Measurements from ENCODE around the gene MYH14.

DNA sequence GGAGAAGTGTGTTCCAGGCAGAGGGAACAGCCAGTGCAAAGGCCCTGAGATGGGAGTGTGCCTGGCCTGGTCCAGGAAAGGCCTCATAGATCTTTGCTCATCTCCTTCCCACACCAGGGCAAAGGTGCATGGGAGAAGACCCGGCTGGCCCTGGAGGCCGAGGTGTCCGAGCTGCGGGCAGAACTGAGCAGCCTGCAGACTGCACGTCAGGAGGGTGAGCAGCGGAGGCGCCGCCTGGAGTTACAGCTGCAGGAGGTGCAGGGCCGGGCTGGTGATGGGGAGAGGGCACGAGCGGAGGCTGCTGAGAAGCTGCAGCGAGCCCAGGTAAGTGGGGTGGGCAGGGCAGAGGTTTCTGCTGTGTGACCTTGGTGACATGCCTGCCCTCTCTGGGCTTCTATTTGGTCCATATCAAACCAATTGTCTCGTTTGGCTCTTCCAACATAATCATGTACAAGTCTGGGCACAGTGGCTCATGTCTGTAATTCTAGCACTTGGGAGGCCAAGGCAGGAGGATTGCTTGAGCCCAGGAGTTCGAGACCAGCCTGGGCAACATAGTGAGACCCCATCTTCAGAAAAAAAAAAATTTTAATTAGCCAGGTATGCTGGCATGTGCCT lies 74.7 kb downstream of the MYH14 start:
- TF ChIP-seq, protein P1, sequence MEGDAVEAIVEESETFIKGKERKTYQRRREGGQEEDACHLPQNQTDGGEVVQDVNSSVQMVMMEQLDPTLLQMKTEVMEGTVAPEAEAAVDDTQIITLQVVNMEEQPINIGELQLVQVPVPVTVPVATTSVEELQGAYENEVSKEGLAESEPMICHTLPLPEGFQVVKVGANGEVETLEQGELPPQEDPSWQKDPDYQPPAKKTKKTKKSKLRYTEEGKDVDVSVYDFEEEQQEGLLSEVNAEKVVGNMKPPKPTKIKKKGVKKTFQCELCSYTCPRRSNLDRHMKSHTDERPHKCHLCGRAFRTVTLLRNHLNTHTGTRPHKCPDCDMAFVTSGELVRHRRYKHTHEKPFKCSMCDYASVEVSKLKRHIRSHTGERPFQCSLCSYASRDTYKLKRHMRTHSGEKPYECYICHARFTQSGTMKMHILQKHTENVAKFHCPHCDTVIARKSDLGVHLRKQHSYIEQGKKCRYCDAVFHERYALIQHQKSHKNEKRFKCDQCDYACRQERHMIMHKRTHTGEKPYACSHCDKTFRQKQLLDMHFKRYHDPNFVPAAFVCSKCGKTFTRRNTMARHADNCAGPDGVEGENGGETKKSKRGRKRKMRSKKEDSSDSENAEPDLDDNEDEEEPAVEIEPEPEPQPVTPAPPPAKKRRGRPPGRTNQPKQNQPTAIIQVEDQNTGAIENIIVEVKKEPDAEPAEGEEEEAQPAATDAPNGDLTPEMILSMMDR (IDR thresholded peaks at IDR 0.05): no peak
- TF ChIP-seq POLR2A (IDR thresholded peaks at IDR 0.05): no peak
